Spleen (tissue), 7 donors: Measurements from ENCODE around the gene CCDC152.

Experiments
- CTCF ChIP-seq, 11 experiments: fragments of 200-600 bp in 7 of 11; fragments of 450-650 bp in 4 of 11; sonication (generic) in 4 of 11; IDR thresholded peaks in 8 of 11; conservative IDR thresholded peaks in 3 of 11; 1 replicate in 7 of 11; 2 replicates in 4 of 11; pipeline versions ENCODE4 v1.4.0 to v1.8.0; 2016 to 2021; ENCODE audit warnings: antibody characterized with exemption in 11 of 11, inconsistent platforms in 4 of 11, mild to moderate bottlenecking in 1 of 11
- POLR2A ChIP-seq, 3 donors: fragments of 450-650 bp; IDR thresholded peaks; one replicate each; pipeline ENCODE4 v1.5.1; 2017; ENCODE audit warnings: antibody characterized with exemption in 3 of 3, mild to moderate bottlenecking in 1 of 3
- POLR2AphosphoS5 ChIP-seq, 3 donors: sonication (generic); formaldehyde crosslinking; IDR thresholded peaks; one replicate each; pipeline ENCODE4 v1.5.1; 2017; ENCODE audit warnings: antibody characterized with exemption in 3 of 3
- donor health status: DM: no; HTN: no; CAD: no; lungs with moderate emphysema.
- donor health status: DM: no; HTN: no; CAD: no.
- donor health status: DM: no; HTN: no; CAD: no.

- TF ChIP-seq CTCF (IDR thresholded peaks at IDR 0.05 in 8 of 11, conservative IDR thresholded peaks at IDR 0.05 in 3 of 11) (no peak), POLR2A (IDR thresholded peaks at IDR 0.05) (no peak), POLR2AphosphoS5 (IDR thresholded peaks at IDR 0.05) (no peak)
These were observed 38.0 kb upstream of the CCDC152 start for GRCh38 chr5:42718591-42718990.
